GM21447 (cell line): ENCODE data around the gene AFMID.

Source experiments
- ATAC-seq: cut with Tn5 transposase; IDR thresholded peaks from one replicate; pipeline ENCODE4 v1.9.1; 2021; ENCODE audit not compliant: unreplicated experiment

Gene AFMID

GRCh38 chr17:78236362-78237127 lies 49.4 kb downstream of the AFMID start:
- no peak for ATAC-seq

GRCh38 chr17:78237401-78238012 lies 50.3 kb downstream of the AFMID start:
- no peak for ATAC-seq

- no peak for ATAC-seq
These were observed 51.8 kb downstream of the AFMID start for GRCh38 chr17:78238823-78239488.

- ATAC-seq = no peak
These were observed 52.3 kb downstream of the AFMID start for GRCh38 chr17:78239489-78239931.

- no peak for ATAC-seq
These were observed 53.0 kb downstream of the AFMID start for GRCh38 chr17:78240012-78240655.

GRCh38 chr17:78240839-78241238 lies 53.7 kb downstream of the AFMID start:
- ATAC-seq = no peak

GRCh38 chr17:78241277-78242023 lies 54.3 kb downstream of the AFMID start:
- ATAC-seq = no peak

- no peak for ATAC-seq
These were observed 55.0 kb downstream of the AFMID start for GRCh38 chr17:78242024-78242742.

GRCh38 chr17:78247304-78247703 lies 60.1 kb downstream of the AFMID start:
- ATAC-seq = no peak

GRCh38 chr17:78248051-78248914 lies 61.1 kb downstream of the AFMID start:
- no peak for ATAC-seq

GRCh38 chr17:78249074-78249817 lies 62.1 kb downstream of the AFMID start:
- ATAC-seq = no peak

GRCh38 chr17:78249818-78250806 lies 63.0 kb downstream of the AFMID start:
- ATAC-seq = no peak

GRCh38 chr17:78250891-78251772 lies 64.0 kb downstream of the AFMID start:
- peak; percentile 42 for ATAC-seq

GRCh38 chr17:78251773-78252103 lies 64.6 kb downstream of the AFMID start:
- no peak for ATAC-seq

GRCh38 chr17:78252111-78252634 lies 65.0 kb downstream of the AFMID start:
- no peak for ATAC-seq
